Posterior cingulate gyrus (tissue), 11 donors: ENCODE measurements around the gene FRAS1.
"Not testable (repeated sequence)": the region's sequence is repeated elsewhere in the genome, so short reads cannot be mapped to it uniquely, and the experiment has no call there.

Source experiments
- DNase-seq, 10 donors: peaks; one replicate each; pipeline versions ENCODE4 v3.0.0 to v3.0.0-alpha.2; 2020 to 2021; ENCODE audit warnings: mixed read lengths in 3 of 10
- intact Hi-C: fragments of 100-400 bp; cut with DNase I; formaldehyde crosslinking; loops from one replicate; pipeline ENCODE4 v1.15.1; 2023

FRAS1 gene

GRCh38 chr4:78525559-78525958 lies 468.4 kb downstream of the FRAS1 start:
- DNase-seq: no peak

DNA sequence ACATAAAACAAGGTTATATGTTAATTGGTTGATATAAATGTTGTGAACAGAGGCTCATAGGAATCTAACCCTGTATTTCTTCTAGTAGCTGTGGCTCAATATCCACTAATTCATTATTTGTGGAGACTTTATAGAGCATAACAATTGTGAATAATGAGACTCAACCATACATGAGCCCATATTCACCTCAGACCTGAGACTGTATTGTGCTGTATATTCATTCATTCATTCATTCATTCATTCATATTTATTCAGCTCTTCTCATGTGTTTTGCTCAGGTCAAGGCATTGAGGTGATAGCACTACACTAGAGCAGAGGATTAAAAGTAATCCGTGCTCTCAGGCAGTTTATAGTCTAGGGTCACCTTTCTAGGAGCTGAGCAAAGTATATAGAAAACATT lies 470.0 kb downstream of the FRAS1 start:
- DNase-seq: no peak
- intact Hi-C loops: no loop called here

More at GRCh38 chr4:78525559-78525958, 468.4 kb downstream of the FRAS1 start:
- intact Hi-C loops: no loop called here

DNA sequence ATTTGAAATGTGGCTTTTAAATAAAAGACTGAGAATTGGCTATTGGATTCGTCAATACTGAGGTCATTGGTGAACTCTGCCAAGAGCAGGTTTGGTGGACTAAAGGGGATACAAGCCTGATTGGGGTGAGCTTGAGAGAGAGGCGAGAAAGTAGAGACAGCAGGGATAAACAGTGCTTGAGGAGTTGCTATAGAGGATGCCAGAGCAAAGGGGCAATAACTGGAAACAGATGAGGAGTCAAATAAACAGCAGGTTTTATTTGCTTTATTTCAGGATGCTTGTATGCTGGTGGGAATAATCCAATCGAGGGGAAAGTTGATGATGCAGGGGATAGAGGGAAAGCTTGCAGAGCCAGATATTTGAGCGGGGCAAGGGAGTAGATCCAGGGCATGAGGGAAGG lies 470.4 kb downstream of the FRAS1 start:
- DNase-seq: no peak
- intact Hi-C loops: no loop called here

DNA sequence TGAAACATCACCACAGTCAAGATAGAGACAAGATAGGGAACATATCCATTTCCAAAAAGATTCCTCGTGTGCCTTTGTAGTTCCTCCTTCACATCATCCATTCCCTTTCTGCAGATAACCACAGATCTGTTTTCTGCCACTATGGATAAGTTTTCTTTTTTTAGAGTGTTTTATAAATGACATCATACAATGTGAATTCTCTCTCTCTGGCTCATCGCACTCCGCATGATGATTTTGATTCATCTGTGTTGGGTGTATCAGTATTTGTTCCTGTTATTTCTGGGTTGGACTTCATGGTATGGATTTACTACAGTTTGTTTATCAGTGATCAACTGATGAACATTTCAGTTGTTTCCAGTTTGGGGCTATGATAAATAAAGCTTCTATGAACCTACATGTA lies 471.2 kb downstream of the FRAS1 start:
- no peak for DNase-seq
- intact Hi-C loops: no loop called here

DNA sequence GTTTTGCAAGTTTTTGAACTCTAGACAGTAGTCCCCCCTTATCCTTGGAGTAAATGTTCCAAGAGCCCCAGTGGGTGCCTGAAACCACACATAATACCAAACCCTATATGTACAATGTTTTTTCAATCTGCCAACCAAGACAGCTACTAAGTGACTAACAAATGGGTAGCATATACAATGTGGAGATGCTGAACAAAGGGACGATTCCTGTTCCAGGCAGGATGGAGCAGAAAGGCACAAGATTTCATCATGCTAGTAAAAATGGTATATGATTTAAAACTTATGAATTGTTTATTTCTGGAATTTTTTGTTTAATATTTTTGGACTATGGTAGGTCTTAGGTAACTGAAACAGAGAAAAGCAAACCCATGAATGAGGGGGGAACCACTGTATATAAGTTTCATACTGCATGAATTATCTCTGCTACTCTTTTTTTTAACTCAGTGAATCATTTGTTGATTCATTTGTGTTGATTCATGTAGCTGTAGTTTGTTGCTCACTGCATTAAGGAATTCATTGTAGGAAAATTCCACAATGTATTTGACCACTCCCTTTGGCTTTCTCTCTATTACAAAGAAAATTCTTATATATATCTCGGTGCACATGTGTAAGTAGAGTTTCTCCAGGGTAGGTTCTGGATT lies 472.6 kb downstream of the FRAS1 start:
- intact Hi-C loops: no loop called here

DNA sequence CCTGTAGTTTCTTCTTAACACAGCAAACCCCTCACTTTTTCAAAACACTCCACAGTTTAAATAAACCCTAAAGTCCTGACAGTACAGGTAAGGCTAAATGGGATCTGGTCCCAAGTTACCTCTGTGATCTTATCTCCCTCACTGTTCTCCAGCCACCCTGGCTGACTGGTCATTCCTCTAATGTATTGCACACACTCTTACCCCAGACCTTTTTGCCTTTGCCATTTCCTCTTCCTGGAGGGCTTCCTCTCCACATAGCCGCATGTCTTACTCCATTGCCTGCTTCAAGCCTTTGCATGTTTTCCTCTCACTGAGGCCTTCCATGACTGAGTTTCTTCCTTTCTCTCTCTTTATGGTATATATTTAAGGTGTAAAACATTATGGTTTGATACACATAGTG lies 474.9 kb downstream of the FRAS1 start:
- no peak for DNase-seq
- intact Hi-C loops: no loop called here

More for the DNA sequence above, 472.6 kb downstream of the FRAS1 start:
- DNase-seq: no peak

- intact Hi-C loops: no loop called here
- DNase-seq: no peak
Observed at GRCh38 chr4:78533854-78534253, 476.7 kb downstream of the FRAS1 start.

DNA sequence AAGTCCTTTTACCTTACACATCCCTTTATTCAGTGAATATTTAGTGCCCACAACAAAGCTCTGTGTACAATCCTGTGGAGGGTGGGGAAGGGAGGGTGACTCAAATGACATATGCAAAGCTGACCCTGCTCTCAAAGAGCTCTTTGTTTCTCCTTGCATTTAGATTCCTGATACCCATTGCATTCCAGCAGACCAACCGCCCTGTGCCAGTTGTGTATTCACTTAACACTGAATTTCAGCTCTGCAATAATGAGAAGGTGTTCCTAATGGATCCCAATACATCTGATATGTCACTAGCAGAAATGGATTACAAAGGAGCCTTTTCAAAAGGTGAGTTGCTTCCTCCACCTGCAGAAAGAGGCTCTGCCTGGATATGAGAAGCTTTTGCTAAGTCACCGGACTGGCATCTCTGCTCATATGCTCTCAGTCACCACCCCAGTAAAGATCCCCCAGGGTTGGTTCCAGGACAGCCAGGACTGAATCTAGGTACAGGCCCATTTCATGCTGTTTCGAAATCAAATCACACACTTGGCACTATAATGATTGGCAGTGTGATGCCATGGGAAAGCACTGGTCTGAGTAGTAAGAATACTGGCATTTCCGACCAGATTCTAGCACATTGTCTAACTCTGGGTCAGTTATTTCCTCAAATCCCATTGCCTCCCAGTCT lies 477.3 kb downstream of the FRAS1 start:
- intact Hi-C loops: no loop called here
- DNase-seq: no peak

GRCh38 chr4:78542373-78542772 lies 485.2 kb downstream of the FRAS1 start:
- no peak for DNase-seq
- intact Hi-C loops: no loop called here

GRCh38 chr4:78543424-78544125 lies 486.5 kb downstream of the FRAS1 start:
- intact Hi-C loops: no loop called here
- no peak for DNase-seq

DNA sequence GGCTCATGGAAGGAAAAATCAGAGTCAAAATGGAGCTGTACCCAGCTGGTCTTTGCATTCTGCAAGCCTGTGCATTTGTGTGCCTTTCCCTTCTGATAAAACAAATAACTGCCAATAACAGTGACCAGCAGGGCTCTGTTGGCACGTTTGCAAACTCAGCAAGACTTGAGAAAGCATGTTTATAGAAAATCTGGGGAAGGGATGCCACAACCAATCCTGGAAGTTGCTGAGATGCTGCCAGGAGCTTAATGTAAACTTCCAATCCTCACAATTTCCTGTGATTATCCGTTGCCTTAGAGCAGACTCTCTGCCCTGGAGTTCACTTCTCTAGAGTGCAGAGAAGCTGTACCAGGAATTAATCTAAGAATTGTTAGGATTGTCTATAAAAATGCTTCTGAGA lies 487.6 kb downstream of the FRAS1 start:
- no peak for DNase-seq
- intact Hi-C loops: no loop called here

GRCh38 chr4:78545275-78546246 lies 488.4 kb downstream of the FRAS1 start:
- DNase-seq: no peak
- intact Hi-C loops: no loop called here

DNA sequence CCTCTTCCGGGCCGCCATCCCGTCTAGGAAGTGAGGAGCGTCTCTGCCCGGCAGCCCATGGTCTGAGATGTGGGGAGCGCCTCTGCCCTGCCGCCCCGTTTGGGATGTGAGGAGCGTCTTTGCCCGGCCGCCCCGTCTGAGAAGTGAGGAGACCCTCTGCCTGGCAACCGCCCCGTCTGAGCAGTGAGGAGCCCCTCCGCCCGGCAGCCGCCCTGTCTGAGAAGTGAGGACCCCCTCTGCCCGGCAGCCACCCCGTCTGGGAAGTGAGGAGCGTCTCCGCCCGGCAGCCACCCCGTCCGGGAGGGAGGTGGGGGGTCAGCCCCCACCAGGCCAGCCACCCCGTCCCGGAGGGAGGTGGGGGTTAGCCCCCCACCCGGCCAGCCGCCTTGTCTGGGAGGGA lies 490.8 kb downstream of the FRAS1 start:
- intact Hi-C loops: not testable (repeated sequence)
- peak in 1 of 10 donors; percentile 48 for DNase-seq

- intact Hi-C loops, DNase-seq: not testable (repeated sequence)
Observed at GRCh38 chr4:78548889-78549288, 491.8 kb downstream of the FRAS1 start.

GRCh38 chr4:78551420-78552351 lies 494.6 kb downstream of the FRAS1 start, which contains the start of gene ANXA3:
TSS of gene ANXA3 (plus strand) at chr4:78551770. CDS start at chr4:78554474, 2,704 bp downstream.
- DNase-seq: peak in 3 of 10 donors; percentile 66 to 83 (median 77)
- intact Hi-C loops: no loop called here

DNA sequence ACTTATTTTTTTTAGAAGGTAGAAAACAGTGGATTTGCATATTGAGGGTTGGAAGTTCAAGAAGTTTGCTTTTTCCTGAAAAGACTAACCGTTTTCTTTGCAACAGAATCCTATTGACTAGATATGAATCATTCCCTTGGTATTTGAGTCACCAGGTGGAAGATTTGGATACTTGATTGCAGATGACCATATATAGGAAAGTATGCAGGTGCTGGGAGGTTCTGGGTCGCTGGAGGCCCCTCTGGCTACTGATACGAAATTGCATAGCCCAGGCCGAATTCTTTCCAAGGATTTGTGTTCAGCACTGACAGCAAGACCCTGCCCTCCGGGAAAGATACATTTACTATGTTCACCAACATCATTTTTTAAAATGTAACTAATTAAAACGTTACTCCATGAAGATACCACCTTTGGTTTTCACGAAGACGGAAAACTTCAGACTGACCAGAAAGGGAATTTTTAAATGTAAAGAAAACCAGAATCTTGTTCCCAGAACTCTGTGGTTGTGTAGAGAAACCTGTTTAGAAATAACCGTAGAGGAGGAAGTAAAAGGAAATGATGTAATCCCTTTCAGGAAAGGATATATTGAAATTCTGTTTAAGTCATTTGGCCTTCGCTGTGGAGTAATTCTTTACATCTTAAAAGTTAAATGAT lies 495.4 kb downstream of the FRAS1 start:
- no peak for DNase-seq
- intact Hi-C loops: no loop called here

DNA sequence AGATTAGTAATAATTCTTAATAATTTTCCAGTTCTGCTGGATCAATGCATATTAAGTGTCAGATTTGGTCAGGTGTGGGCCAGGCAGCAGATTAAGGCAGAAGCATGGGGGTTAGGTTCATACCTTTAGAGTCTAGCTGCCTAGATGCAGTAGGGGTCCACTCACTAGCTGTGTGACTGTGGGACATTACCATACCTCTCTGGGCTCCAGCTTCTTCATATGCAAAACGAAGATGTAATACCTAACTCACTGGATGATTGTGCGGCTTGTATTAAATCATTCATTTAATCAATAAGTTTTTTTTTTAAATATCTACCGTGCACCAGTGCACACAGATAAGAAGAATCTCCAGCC lies 495.9 kb downstream of the FRAS1 start:
- DNase-seq: no peak
- intact Hi-C loops: no loop called here

DNA sequence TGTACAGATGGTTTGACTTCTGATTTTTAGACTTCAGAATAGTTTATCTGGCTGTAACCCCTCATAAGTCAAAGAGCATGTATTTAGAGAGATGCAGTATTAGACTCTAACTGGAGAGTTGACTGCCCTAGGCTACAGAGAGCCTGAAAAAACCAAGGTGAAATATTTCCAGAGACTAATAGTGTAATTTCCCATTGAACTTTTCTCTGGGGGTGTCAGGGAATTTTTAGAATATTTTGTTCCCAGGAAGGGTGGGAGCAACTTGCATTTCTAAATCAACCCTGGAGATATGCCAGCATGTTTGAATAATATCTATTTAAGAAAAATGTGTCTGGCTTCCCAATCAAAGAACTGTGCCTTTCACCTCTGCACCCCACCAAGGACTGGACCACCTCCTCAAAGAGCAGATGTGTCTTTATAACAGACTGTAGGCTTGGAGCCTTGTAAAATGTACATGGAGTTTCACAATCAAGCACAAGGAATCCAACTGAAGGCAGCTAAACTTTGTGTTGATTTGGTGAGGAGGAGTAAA lies 496.5 kb downstream of the FRAS1 start:
- intact Hi-C loops: no loop called here
- DNase-seq: no peak

DNA sequence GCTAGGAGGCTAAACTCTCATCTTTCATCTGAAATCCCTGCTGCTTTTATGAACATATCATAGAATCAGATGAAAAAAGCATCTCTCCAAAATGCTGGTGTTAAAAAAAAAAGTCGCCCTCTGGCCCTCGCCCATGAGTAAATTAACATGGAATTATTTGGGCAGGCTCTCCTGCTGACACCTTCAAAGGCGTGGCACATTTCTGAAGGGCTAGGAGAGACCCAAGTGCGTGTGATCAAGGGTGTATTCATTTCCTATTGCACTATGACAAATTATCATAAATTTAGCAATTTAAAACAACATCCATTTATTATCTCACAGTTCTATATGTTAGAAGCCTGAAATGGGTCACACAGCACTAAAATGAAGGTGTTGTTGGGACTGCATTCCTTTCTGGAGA lies 499.5 kb downstream of the FRAS1 start:
- intact Hi-C loops: no loop called here
- no peak for DNase-seq
